GM18951 (cell line): Measurements from ENCODE around the gene OR52L1.
"Not testable (repeated sequence)": the region's sequence is repeated elsewhere in the genome, so short reads cannot be mapped to it uniquely, and the experiment has no call there.

Experiments used
- POLR2A ChIP-seq: IDR thresholded peaks from 4 replicates; pipeline ENCODE4 v1.6.1; 2011; ENCODE audit warnings: mild to moderate bottlenecking; ENCODE audit not compliant: insufficient read length, insufficient read depth; ENCODE audit errors: extremely low read depth
- in situ Hi-C: fragments of 300-500 bp; cut with MboI; formaldehyde crosslinking; loops from one replicate; pipeline ENCODE4 v1.12.0; 2022; ENCODE audit warnings: low sequenced_read_pairs, mixed read lengths, inconsistent platforms; ENCODE audit not compliant: unreplicated experiment

OR52L1 gene

GRCh38 chr11:5989203-5989602 is 2.4 kb upstream of the OR52L1 start:
- no peak for TF ChIP-seq POLR2A
- in situ Hi-C loops: no loop called here

- TF ChIP-seq POLR2A: no peak
- in situ Hi-C loops: no loop called here
These were observed 3.3 kb downstream of the OR52L1 start for GRCh38 chr11:5983443-5983842.

- no peak for TF ChIP-seq POLR2A
- in situ Hi-C loops: no loop called here
These were observed 13.3 kb downstream of the OR52L1 start for GRCh38 chr11:5973530-5973929.

- in situ Hi-C loops: no loop called here
- TF ChIP-seq POLR2A: no peak
These were observed 18.4 kb downstream of the OR52L1 start, which contains the start of gene OR56A5 for GRCh38 chr11:5968394-5968793. OR56A5 (minus strand) TSS chr11:5968494; CDS start chr11:5968494, 0 bp downstream.

- no peak for TF ChIP-seq POLR2A
- in situ Hi-C loops: no loop called here
These were observed 19.1 kb downstream of the OR52L1 start for GRCh38 chr11:5967708-5968107.

GRCh38 chr11:5966958-5967357 is 19.8 kb downstream of the OR52L1 start:
- TF ChIP-seq POLR2A: no peak
- in situ Hi-C loops: no loop called here

- in situ Hi-C loops: not testable (repeated sequence)
These were observed 26.0 kb downstream of the OR52L1 start for GRCh38 chr11:5960704-5961320.

GRCh38 chr11:5955586-5955985 is 31.2 kb downstream of the OR52L1 start:
- in situ Hi-C loops: no loop called here
- TF ChIP-seq POLR2A: no peak

- TF ChIP-seq POLR2A: no peak
- in situ Hi-C loops: no loop called here
These were observed 44.8 kb downstream of the OR52L1 start, which contains the start of gene OR56A3 for GRCh38 chr11:5941951-5942350. OR56A3 (plus strand) TSS chr11:5942251; CDS start chr11:5947347, 5,096 bp downstream.

- in situ Hi-C loops: no loop called here
These were observed 46.0 kb downstream of the OR52L1 start for GRCh38 chr11:5940748-5941147.

GRCh38 chr11:5938603-5938965 is 48.2 kb downstream of the OR52L1 start:
- in situ Hi-C loops: no loop called here
- TF ChIP-seq POLR2A: no peak

More at GRCh38 chr11:5940748-5941147, 46.0 kb downstream of the OR52L1 start:
- TF ChIP-seq POLR2A: no peak

GRCh38 chr11:5937868-5938602 is 48.8 kb downstream of the OR52L1 start:
- TF ChIP-seq POLR2A: no peak

More at GRCh38 chr11:5937868-5938602, 48.8 kb downstream of the OR52L1 start:
- in situ Hi-C loops: no loop called here
